Vagina (tissue), 2 donors: Measurements from ENCODE around the gene NSUN2. TPM values are rescaled to one million over a fixed set of nuclear protein-coding genes. Genes with fewer than 3 reads are reported as not detected.

Experiments
- DNase-seq, 2 donors: peaks; one replicate each; pipeline ENCODE4 v3.0.0-alpha.2; 2017; ENCODE audit errors: extremely low spot score in 2 of 2
- H3K27ac ChIP-seq: fragments of 200-600 bp; sonication (generic); one replicate; pipeline ENCODE4 v1.5.1; 2019
- H3K27me3 ChIP-seq: fragments of 200-600 bp; sonication (generic); one replicate; pipeline ENCODE4 v1.5.1; 2019
- H3K36me3 ChIP-seq, 2 donors: fragments of 200-600 bp; sonication (generic); one replicate each; pipeline ENCODE4 v1.5.1; 2017 to 2019
- H3K4me1 ChIP-seq: fragments of 200-600 bp; sonication (generic); one replicate; pipeline ENCODE4 v1.5.1; 2019
- H3K4me3 ChIP-seq, 2 donors: fragments of 200-600 bp; sonication (generic); 1 replicate in 1 of 2; 2 replicates in 1 of 2; pipeline ENCODE4 v1.5.1; 2016 to 2019
- H3K9me3 ChIP-seq: fragments of 200-600 bp; sonication (generic); one replicate; pipeline ENCODE4 v1.5.1; 2019
- POLR2A ChIP-seq, 2 donors: fragments of 450-650 bp; IDR thresholded peaks; one replicate each; pipeline ENCODE4 v1.6.1; 2017; ENCODE audit warnings: antibody characterized with exemption in 2 of 2, mild to moderate bottlenecking in 2 of 2, moderate library complexity in 2 of 2
- POLR2AphosphoS5 ChIP-seq, 2 donors: sonication (generic); formaldehyde crosslinking; IDR thresholded peaks; one replicate each; pipeline ENCODE4 v1.9.0; 2017; ENCODE audit warnings: antibody characterized with exemption in 2 of 2, mild to moderate bottlenecking in 2 of 2, low read depth in 1 of 2; ENCODE audit not compliant: insufficient read depth in 1 of 2
- intact Hi-C: fragments of 100-400 bp; cut with DNase I; formaldehyde crosslinking; loops from one replicate; pipeline ENCODE4 v1.15.1; 2023
- total RNA-seq: library from RNA; depleted of rRNA; stranded (reverse); fragments of >200 nt; gene quantifications from one replicate; pipeline ENCODE4 v1.2.3, GENCODE V29; 2016
- TF ChIP-seq, protein P1 (sequence below), 3 experiments: fragments of 450-650 bp in 2 of 3; fragments of 200-600 bp in 1 of 3; sonication (generic) in 1 of 3; IDR thresholded peaks; one replicate each; pipeline ENCODE4 v1.5.1; 2017 to 2019; ENCODE audit warnings: antibody characterized with exemption in 3 of 3, mild to moderate bottlenecking in 2 of 3, moderate library complexity in 2 of 3

NSUN2 gene
- total RNA-seq, 1 donor from 2014 or later: 43.2 TPM

DNA sequence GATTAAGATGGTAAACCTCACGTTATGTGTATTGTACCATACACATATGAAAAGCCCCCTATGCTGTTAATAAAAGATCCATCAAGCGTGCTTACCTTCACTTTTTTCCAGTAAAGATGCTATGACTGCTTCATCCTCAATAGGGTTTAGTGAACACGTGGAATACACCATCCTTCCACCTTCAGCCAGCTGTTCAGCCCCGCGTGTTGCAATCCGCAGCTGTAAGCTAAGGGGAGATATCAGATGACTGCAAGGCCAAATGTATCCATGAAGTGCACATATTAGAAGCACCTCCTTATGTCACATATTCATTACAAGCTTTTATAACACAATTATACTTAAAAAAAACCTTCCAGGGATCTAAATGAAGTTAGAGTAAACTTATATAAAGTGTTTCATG is 16.2 kb downstream of the NSUN2 start:
- H3K4me3 ChIP-seq: no peak overlapping the region
- no peaks in the 10 kb centered on the region for H3K4me1 ChIP-seq
- no peak overlapping the region for H3K27ac ChIP-seq
- no peaks in the 10 kb centered on the region for H3K9me3 ChIP-seq
- peaks cover 0 to 82% of the 10 kb centered on the region in 2 donors for H3K36me3 ChIP-seq
- intact Hi-C loops: no loop called here
- DNase-seq: no peak
- TF ChIP-seq POLR2AphosphoS5 (IDR thresholded peaks at IDR 0.05; ENCODE audit: insufficient read depth in 1 of 2, low read depth in 1 of 2) (no peak), POLR2A (IDR thresholded peaks at IDR 0.05) (no peak)
- TF ChIP-seq, protein P1, sequence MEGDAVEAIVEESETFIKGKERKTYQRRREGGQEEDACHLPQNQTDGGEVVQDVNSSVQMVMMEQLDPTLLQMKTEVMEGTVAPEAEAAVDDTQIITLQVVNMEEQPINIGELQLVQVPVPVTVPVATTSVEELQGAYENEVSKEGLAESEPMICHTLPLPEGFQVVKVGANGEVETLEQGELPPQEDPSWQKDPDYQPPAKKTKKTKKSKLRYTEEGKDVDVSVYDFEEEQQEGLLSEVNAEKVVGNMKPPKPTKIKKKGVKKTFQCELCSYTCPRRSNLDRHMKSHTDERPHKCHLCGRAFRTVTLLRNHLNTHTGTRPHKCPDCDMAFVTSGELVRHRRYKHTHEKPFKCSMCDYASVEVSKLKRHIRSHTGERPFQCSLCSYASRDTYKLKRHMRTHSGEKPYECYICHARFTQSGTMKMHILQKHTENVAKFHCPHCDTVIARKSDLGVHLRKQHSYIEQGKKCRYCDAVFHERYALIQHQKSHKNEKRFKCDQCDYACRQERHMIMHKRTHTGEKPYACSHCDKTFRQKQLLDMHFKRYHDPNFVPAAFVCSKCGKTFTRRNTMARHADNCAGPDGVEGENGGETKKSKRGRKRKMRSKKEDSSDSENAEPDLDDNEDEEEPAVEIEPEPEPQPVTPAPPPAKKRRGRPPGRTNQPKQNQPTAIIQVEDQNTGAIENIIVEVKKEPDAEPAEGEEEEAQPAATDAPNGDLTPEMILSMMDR (IDR thresholded peaks at IDR 0.05): no peak
- no peaks in the 10 kb centered on the region for H3K27me3 ChIP-seq

DNA sequence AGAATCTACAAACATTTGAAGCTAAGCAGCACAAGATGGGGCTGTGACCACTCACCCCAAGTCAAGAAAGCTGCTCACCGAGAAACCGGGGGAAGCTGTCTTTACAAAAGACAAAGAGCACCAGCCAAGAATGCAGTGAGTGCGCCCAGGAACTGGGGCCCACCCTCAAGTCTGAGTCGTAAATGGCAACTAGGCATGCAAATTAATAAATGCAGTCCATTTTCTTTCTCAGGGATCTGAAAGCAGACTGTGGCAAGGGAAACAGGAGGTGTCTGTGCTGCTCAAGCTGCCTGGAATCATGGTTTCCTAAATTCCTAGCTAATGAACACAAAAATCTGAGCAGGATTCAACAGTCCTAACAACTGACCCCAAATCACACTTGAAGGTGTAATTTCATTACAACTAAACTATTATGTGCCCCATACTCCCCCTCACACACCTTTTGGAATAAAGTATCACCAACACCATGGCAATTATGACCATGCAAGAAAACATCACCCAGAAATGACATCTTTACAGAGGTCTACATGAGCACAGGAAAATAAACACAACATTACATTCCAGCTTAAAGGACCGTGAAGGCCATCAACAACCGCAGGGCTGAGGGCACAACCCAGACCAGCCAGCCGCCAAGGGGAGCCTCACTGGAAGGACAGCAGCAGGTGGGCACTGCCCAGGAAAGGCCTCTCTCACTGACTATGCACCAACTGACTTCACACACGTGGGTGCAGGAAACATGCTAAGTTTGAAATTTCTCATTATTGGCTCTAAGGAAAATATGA is 17.6 kb downstream of the NSUN2 start:
- no peaks in the 10 kb centered on the region for H3K9me3 ChIP-seq
- no peak overlapping the region for H3K27ac ChIP-seq
- intact Hi-C loops: no loop called here
- TF ChIP-seq POLR2AphosphoS5 (IDR thresholded peaks at IDR 0.05; ENCODE audit: insufficient read depth in 1 of 2, low read depth in 1 of 2) (no peak), POLR2A (IDR thresholded peaks at IDR 0.05) (no peak)
- TF ChIP-seq, protein P1 (IDR thresholded peaks at IDR 0.05): no peak
- no peaks in the 10 kb centered on the region for H3K27me3 ChIP-seq
- no peak for DNase-seq
- H3K4me3 ChIP-seq: no peak overlapping the region
- H3K36me3 ChIP-seq: peaks cover 0 to 83% of the 10 kb centered on the region in 2 donors
- H3K4me1 ChIP-seq: no peaks in the 10 kb centered on the region

DNA sequence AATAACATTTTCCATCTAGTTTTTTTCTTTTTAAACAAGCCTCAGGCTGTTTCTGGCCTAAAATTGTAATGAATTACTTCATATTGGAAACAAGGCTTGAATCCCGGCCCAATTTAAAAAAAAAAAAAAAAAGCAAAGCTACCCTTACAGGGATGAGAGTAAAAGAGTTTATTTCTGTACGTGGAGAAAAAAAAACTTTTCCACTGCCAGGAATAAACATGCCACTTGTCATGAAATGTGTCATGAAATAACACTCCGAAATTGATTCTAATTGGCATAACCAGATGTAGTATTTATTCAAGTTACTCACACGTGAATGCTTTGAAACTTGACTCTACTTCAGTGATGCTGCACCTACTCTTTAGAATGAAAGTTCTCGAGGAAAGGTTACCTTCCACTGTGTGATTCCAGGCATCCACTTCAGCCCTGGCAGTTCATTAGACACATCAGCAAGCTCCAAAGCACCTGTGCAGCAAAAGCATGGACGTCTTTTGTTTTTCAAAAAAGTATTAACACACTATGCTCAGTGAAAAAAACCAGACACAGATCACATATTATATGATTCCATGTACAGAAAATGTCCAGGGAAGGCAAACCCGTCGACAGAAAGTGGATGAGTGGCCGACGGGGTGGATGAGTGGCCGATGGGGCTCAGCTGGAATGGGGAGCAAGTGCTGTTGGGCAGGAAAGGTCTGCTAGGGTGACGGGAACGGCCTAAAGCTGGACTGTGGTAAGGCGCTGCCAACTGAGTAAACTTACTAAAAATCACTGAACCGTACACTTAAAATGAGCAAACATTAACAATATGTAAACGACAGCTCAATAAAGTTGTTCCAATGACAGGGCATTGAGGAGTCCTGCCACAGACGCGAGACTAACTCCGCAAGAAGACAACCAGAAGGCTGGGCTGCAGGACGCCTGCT is 21.2 kb downstream of the NSUN2 start:
- no peak for TF ChIP-seq POLR2AphosphoS5 (IDR thresholded peaks at IDR 0.05; ENCODE audit: insufficient read depth in 1 of 2, low read depth in 1 of 2)
- no peak for DNase-seq
- Histone ChIP-seq H3K27me3 (no peaks in the 10 kb centered on the region), H3K4me1 (no peaks in the 10 kb centered on the region), H3K36me3 (peaks cover 0 to 80% of the 10 kb centered on the region in 2 donors), H3K27ac (no peak overlapping the region), H3K4me3 (no peak overlapping the region), H3K9me3 (no peaks in the 10 kb centered on the region)
- intact Hi-C loops: no loop called here

DNA sequence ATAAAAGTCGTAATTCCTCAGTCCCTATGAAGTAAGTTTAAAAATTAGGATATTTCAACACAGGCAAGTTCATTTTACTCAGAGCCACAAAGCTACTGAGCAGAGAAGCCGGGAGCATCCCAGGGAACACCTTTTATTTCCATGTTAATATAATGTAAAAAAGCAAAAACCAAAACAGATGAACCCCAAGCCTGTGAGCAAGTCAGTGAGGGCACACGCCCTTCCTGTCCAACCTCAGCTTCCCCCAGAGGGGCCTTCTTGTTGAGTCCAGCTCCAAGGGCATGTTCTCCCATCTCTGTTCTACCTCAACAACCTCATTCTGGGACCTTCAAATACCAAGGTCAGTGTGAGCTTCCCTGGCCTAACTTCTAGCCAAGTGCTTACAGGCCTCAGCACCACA is 24.8 kb downstream of the NSUN2 start:
- Histone ChIP-seq H3K27me3 (no peaks in the 10 kb centered on the region), H3K9me3 (no peaks in the 10 kb centered on the region), H3K4me3 (no peak overlapping the region), H3K36me3 (peaks cover 0 to 94% of the 10 kb centered on the region in 2 donors), H3K27ac (no peak overlapping the region), H3K4me1 (no peaks in the 10 kb centered on the region)
- DNase-seq: no peak
- TF ChIP-seq, protein P1 (IDR thresholded peaks at IDR 0.05): no peak
- no peak for TF ChIP-seq POLR2AphosphoS5 (IDR thresholded peaks at IDR 0.05; ENCODE audit: insufficient read depth in 1 of 2, low read depth in 1 of 2)
- TF ChIP-seq POLR2A (IDR thresholded peaks at IDR 0.05): no peak
- intact Hi-C loops: no loop called here

DNA sequence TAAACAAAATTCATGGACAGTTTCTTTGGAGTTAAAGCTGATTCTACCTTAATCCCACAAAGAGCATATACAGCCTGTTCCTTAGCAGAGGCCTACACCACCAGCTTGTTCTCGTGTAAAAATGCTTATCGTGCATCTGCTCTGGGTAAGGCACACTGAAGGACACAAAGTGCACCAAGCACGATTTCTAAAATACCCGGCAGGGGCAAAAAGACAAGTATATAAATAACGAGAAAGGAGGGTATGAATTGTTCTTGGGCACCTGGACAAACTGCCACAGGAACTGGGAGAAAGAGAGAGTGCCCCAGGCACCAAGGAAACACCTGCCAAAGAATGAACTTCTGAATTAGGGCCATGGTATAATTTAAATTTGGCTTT is 25.3 kb downstream of the NSUN2 start:
- Histone ChIP-seq H3K27ac (no peak overlapping the region), H3K27me3 (no peaks in the 10 kb centered on the region), H3K36me3 (peaks cover 0 to 91% of the 10 kb centered on the region in 2 donors), H3K4me1 (no peaks in the 10 kb centered on the region), H3K9me3 (no peaks in the 10 kb centered on the region), H3K4me3 (no peak overlapping the region)
- no peak for DNase-seq
- intact Hi-C loops: no loop called here
- no peak for TF ChIP-seq POLR2AphosphoS5 (IDR thresholded peaks at IDR 0.05; ENCODE audit: insufficient read depth in 1 of 2, low read depth in 1 of 2)
- TF ChIP-seq, protein P1 (IDR thresholded peaks at IDR 0.05): no peak
